Suprapubic skin (tissue), 4 donors: ENCODE data around the gene SET. TPM values are rescaled to one million over a fixed set of nuclear protein-coding genes. Genes with fewer than 3 reads are reported as not detected.

Experiments
- DNase-seq, 2 donors: peaks; one replicate each; pipeline ENCODE4 v3.0.0-alpha.2; 2019; ENCODE audit warnings: low spot score in 2 of 2
- H3K27ac ChIP-seq: fragments of 200-600 bp; sonication (generic); one replicate; pipeline ENCODE4 v1.5.1; 2019
- H3K27me3 ChIP-seq: fragments of 200-600 bp; sonication (generic); one replicate; pipeline ENCODE4 v1.5.1; 2019
- H3K36me3 ChIP-seq: fragments of 200-600 bp; sonication (generic); one replicate; pipeline ENCODE4 v1.5.1; 2019
- H3K4me1 ChIP-seq: fragments of 200-600 bp; sonication (generic); one replicate; pipeline ENCODE4 v1.5.1; 2019
- H3K4me3 ChIP-seq: fragments of 200-600 bp; sonication (generic); one replicate; pipeline ENCODE4 v1.5.1; 2019; ENCODE audit warnings: mild to moderate bottlenecking
- H3K9me3 ChIP-seq: fragments of 200-600 bp; sonication (generic); one replicate; pipeline ENCODE4 v1.5.1; 2019
- EP300 ChIP-seq: sonication (generic); formaldehyde crosslinking; IDR thresholded peaks from one replicate; pipeline ENCODE4 v1.6.1; 2017; ENCODE audit warnings: antibody characterized with exemption
- POLR2A ChIP-seq, 2 donors: fragments of 450-650 bp; IDR thresholded peaks; one replicate each; pipeline ENCODE4 v1.6.1; 2017; ENCODE audit warnings: antibody characterized with exemption in 2 of 2, mild to moderate bottlenecking in 2 of 2, moderate library complexity in 2 of 2
- POLR2AphosphoS5 ChIP-seq, 3 donors: sonication (generic); formaldehyde crosslinking; IDR thresholded peaks; one replicate each; pipeline ENCODE4 v1.6.1; 2017; ENCODE audit warnings: antibody characterized with exemption in 3 of 3
- WGBS: methylation state at CpG from one replicate; pipeline ENCODE4 v1.1.5; 2018; 5-methylcytosine and 5-hydroxymethylcytosine counted together
- total RNA-seq, 4 donors: library from RNA; depleted of rRNA; stranded (reverse); fragments of >200 nt; gene quantifications; one replicate each; pipeline ENCODE4 v1.1.0, GENCODE V29; 2016
- TF ChIP-seq, protein P1 (sequence below), 2 donors: fragments of 200-600 bp in 1 of 2; fragments of 450-650 bp in 1 of 2; sonication (generic) in 1 of 2; IDR thresholded peaks; one replicate each; pipeline ENCODE4 v1.5.1; 2016 to 2019; ENCODE audit warnings: antibody characterized with exemption in 2 of 2, mild to moderate bottlenecking in 1 of 2, moderate library complexity in 1 of 2

SET gene
- total RNA-seq, 4 donors from 2014 or later, result 101 to 166 (median 161) TPM

- no peak for DNase-seq
Measured at GRCh38 chr9:128731093-128731492, 42.1 kb downstream of the SET start.

GRCh38 chr9:128731691-128732090 lies 42.7 kb downstream of the SET start:
- no peaks in the 10 kb centered on the region for H3K4me1 ChIP-seq
- TF ChIP-seq, protein P1, sequence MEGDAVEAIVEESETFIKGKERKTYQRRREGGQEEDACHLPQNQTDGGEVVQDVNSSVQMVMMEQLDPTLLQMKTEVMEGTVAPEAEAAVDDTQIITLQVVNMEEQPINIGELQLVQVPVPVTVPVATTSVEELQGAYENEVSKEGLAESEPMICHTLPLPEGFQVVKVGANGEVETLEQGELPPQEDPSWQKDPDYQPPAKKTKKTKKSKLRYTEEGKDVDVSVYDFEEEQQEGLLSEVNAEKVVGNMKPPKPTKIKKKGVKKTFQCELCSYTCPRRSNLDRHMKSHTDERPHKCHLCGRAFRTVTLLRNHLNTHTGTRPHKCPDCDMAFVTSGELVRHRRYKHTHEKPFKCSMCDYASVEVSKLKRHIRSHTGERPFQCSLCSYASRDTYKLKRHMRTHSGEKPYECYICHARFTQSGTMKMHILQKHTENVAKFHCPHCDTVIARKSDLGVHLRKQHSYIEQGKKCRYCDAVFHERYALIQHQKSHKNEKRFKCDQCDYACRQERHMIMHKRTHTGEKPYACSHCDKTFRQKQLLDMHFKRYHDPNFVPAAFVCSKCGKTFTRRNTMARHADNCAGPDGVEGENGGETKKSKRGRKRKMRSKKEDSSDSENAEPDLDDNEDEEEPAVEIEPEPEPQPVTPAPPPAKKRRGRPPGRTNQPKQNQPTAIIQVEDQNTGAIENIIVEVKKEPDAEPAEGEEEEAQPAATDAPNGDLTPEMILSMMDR (IDR thresholded peaks at IDR 0.05), result no peak
- TF ChIP-seq POLR2A (IDR thresholded peaks at IDR 0.05) (no peak), EP300 (no peak), POLR2AphosphoS5 (IDR thresholded peaks at IDR 0.05) (no peak)
- WGBS, result 84% methylated on average over 8 of the region's 9 CpGs
- DNase-seq, result no peak
- H3K36me3 ChIP-seq, result peaks cover 53% of the 10 kb centered on the region
- H3K27me3 ChIP-seq, result no peaks in the 10 kb centered on the region
- H3K9me3 ChIP-seq, result no peaks in the 10 kb centered on the region
- no peak overlapping the region for H3K4me3 ChIP-seq
- H3K27ac ChIP-seq, result no peak overlapping the region

More at GRCh38 chr9:128731093-128731492, 42.1 kb downstream of the SET start:
- no peaks in the 10 kb centered on the region for H3K27me3 ChIP-seq
- no peaks in the 10 kb centered on the region for H3K4me1 ChIP-seq
- 82% methylated on average over 13 of the region's 13 CpGs for WGBS
- H3K36me3 ChIP-seq, result peaks cover 51% of the 10 kb centered on the region
- H3K27ac ChIP-seq, result no peak overlapping the region
- H3K9me3 ChIP-seq, result no peaks in the 10 kb centered on the region
- TF ChIP-seq EP300 (no peak), POLR2A (IDR thresholded peaks at IDR 0.05) (no peak), POLR2AphosphoS5 (IDR thresholded peaks at IDR 0.05) (no peak)
- TF ChIP-seq, protein P1 (IDR thresholded peaks at IDR 0.05), result no peak
- H3K4me3 ChIP-seq, result no peak overlapping the region

- DNase-seq, result no peak
- no peak for TF ChIP-seq EP300
- TF ChIP-seq, protein P1 (IDR thresholded peaks at IDR 0.05), result no peak
- Histone ChIP-seq H3K27me3 (no peaks in the 10 kb centered on the region), H3K4me1 (no peaks in the 10 kb centered on the region), H3K4me3 (no peak overlapping the region), H3K9me3 (no peaks in the 10 kb centered on the region), H3K36me3 (peaks cover 61% of the 10 kb centered on the region), H3K27ac (no peak overlapping the region)
- WGBS, result 90% methylated on average over 13 of the region's 13 CpGs
Measured at GRCh38 chr9:128732576-128732975, 43.6 kb downstream of the SET start.

DNA sequence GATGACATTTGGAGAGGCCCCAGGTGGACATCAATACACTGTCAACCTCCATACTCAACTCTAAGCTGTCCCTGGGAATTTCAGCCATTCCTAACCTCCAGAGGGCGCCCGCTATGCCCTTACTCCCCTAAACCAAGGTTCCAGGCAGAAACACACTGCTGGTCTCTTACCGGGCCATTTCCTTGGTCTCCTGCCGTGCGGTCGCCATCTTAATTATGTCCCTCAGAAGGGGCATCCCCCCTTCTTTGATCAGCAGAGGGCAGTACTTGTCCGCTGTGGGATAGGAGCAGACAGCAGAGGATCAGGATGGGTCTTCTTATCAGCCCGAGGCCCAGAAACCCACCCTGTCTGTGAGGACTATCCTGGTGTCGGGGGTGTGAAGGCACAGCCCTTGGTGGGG lies 44.2 kb downstream of the SET start:
- WGBS, result 50% methylated on average over 9 of the region's 9 CpGs
- no peak for DNase-seq
- Histone ChIP-seq H3K27ac (no peak overlapping the region), H3K4me3 (no peak overlapping the region), H3K36me3 (peaks cover 65% of the 10 kb centered on the region), H3K4me1 (no peaks in the 10 kb centered on the region), H3K27me3 (no peaks in the 10 kb centered on the region), H3K9me3 (no peaks in the 10 kb centered on the region)
- TF ChIP-seq POLR2AphosphoS5 (IDR thresholded peaks at IDR 0.05) (no peak), EP300 (no peak)
- TF ChIP-seq, protein P1 (IDR thresholded peaks at IDR 0.05), result peak; percentile 1 to 58

- Histone ChIP-seq H3K27me3 (no peaks in the 10 kb centered on the region), H3K27ac (no peak overlapping the region), H3K9me3 (no peaks in the 10 kb centered on the region), H3K4me1 (no peaks in the 10 kb centered on the region), H3K36me3 (peaks cover 72% of the 10 kb centered on the region), H3K4me3 (no peak overlapping the region)
- no peak for DNase-seq
- 84% methylated on average over 2 of the region's 2 CpGs for whole genome bisulfite sequencing
- TF ChIP-seq EP300 (no peak), POLR2A (IDR thresholded peaks at IDR 0.05) (no peak), POLR2AphosphoS5 (IDR thresholded peaks at IDR 0.05) (no peak)
- TF ChIP-seq, protein P1 (IDR thresholded peaks at IDR 0.05), result no peak
Measured at GRCh38 chr9:128735373-128735772, 46.4 kb downstream of the SET start.
